ENCODE data around the gene EPHB1.
"Not testable (repeated sequence)": the region's sequence is repeated elsewhere in the genome, so short reads cannot be mapped to it uniquely, and the experiment has no call there.

The EPHB1 gene

GRCh38 chr3:134970895-134971294 is 175.8 kb downstream of the EPHB1 start:
- DNase-seq: no peak
- no peak overlapping the region for H3K4me3 ChIP-seq (ENCODE audit: low read depth, low read length)
- H3K27ac ChIP-seq: no peak overlapping the region
- H3K36me3 ChIP-seq (replicated peaks): no peaks in the 10 kb centered on the region
- in situ Hi-C loops (cut with HindIII; ENCODE audit: low pct_ligation_motif_present, low sequenced_read_pairs): no loop called here
- H3K27me3 ChIP-seq (replicated peaks): no peaks in the 10 kb centered on the region
- no peak for TF ChIP-seq CTCF (IDR thresholded peaks at IDR 0.05; ENCODE audit: low read depth, low read length, missing control alignments)

- no peak overlapping the region for H3K4me3 ChIP-seq (ENCODE audit: low read depth, low read length)
- no peak overlapping the region for H3K27ac ChIP-seq
- H3K36me3 ChIP-seq (replicated peaks): no peaks in the 10 kb centered on the region
- DNase-seq: no peak
- no peaks in the 10 kb centered on the region for H3K27me3 ChIP-seq (replicated peaks)
- in situ Hi-C loops (cut with HindIII; ENCODE audit: low pct_ligation_motif_present, low sequenced_read_pairs): no loop called here
- no peak for TF ChIP-seq CTCF (IDR thresholded peaks at IDR 0.05; ENCODE audit: low read depth, low read length, missing control alignments)
These were observed 176.2 kb downstream of the EPHB1 start for GRCh38 chr3:134971306-134971705.

GRCh38 chr3:134971907-134972306 is 176.8 kb downstream of the EPHB1 start:
- H3K27me3 ChIP-seq (replicated peaks); DNase-seq; H3K4me3 ChIP-seq (ENCODE audit: low read depth, low read length); H3K27ac ChIP-seq; H3K36me3 ChIP-seq (replicated peaks); in situ Hi-C loops (cut with HindIII; ENCODE audit: low pct_ligation_motif_present, low sequenced_read_pairs): not testable (repeated sequence)

- no peak for DNase-seq
- in situ Hi-C loops (cut with HindIII; ENCODE audit: low pct_ligation_motif_present, low sequenced_read_pairs): no loop called here
- TF ChIP-seq CTCF (IDR thresholded peaks at IDR 0.05; ENCODE audit: low read depth, low read length, missing control alignments): no peak
- no peaks in the 10 kb centered on the region for H3K27me3 ChIP-seq (replicated peaks)
- no peak overlapping the region for H3K27ac ChIP-seq
- H3K36me3 ChIP-seq (replicated peaks): no peaks in the 10 kb centered on the region
- H3K4me3 ChIP-seq (ENCODE audit: low read depth, low read length): no peak overlapping the region
These were observed 177.9 kb downstream of the EPHB1 start for GRCh38 chr3:134972836-134973455.

GRCh38 chr3:134974624-134975023 is 179.6 kb downstream of the EPHB1 start:
- Histone ChIP-seq H3K4me3 (ENCODE audit: low read depth, low read length) (no peak overlapping the region), H3K27me3 (replicated peaks) (no peaks in the 10 kb centered on the region), H3K36me3 (replicated peaks) (no peaks in the 10 kb centered on the region), H3K27ac (no peak overlapping the region)
- TF ChIP-seq CTCF (IDR thresholded peaks at IDR 0.05; ENCODE audit: low read depth, low read length, missing control alignments): no peak
- DNase-seq: no peak
- in situ Hi-C loops (cut with HindIII; ENCODE audit: low pct_ligation_motif_present, low sequenced_read_pairs): no loop called here

GRCh38 chr3:134976948-134977347 is 181.9 kb downstream of the EPHB1 start:
- in situ Hi-C loops (cut with HindIII; ENCODE audit: low pct_ligation_motif_present, low sequenced_read_pairs): no loop called here
- no peak overlapping the region for H3K4me3 ChIP-seq (ENCODE audit: low read depth, low read length)

More at GRCh38 chr3:134976948-134977347, 181.9 kb downstream of the EPHB1 start:
- Histone ChIP-seq H3K27ac (no peak overlapping the region), H3K36me3 (replicated peaks) (no peaks in the 10 kb centered on the region), H3K27me3 (replicated peaks) (no peaks in the 10 kb centered on the region)
- TF ChIP-seq CTCF (IDR thresholded peaks at IDR 0.05; ENCODE audit: low read depth, low read length, missing control alignments): no peak
- no peak for DNase-seq

All from brain microvascular endothelial cell (primary cell).